Activated CD4-positive, CD25-positive, alpha-beta regulatory T cell (primary cell): Measurements from ENCODE around the gene KIRREL3.

ENCODE experiments used
- DNase-seq, 4 experiments: peaks; one replicate each; lab custom pipeline; 2025; lab: John Stamatoyannopoulos, UW

Gene KIRREL3

GRCh38 chr11:126599217-126599897 lies 401.2 kb downstream of the KIRREL3 start:
- no peak for DNase-seq

- DNase-seq: no peak
These were observed 402.0 kb downstream of the KIRREL3 start for GRCh38 chr11:126598344-126599216.

GRCh38 chr11:126597041-126597440 lies 403.5 kb downstream of the KIRREL3 start:
- no peak for DNase-seq

- DNase-seq: no peak
These were observed 404.1 kb downstream of the KIRREL3 start for GRCh38 chr11:126596474-126596873.

- DNase-seq: no peak
These were observed 405.0 kb downstream of the KIRREL3 start for GRCh38 chr11:126595560-126595959.

- DNase-seq: no peak
These were observed 405.6 kb downstream of the KIRREL3 start for GRCh38 chr11:126594921-126595367.

GRCh38 chr11:126592496-126593410 lies 407.8 kb downstream of the KIRREL3 start:
- DNase-seq: no peak

- DNase-seq: no peak
These were observed 408.5 kb downstream of the KIRREL3 start for GRCh38 chr11:126591966-126592489.

GRCh38 chr11:126589492-126589803 lies 411.1 kb downstream of the KIRREL3 start:
- DNase-seq: no peak

- no peak for DNase-seq
These were observed 411.7 kb downstream of the KIRREL3 start for GRCh38 chr11:126588630-126589491.

GRCh38 chr11:126587541-126587940 lies 413.0 kb downstream of the KIRREL3 start:
- DNase-seq: no peak

GRCh38 chr11:126585774-126586491 lies 414.6 kb downstream of the KIRREL3 start:
- no peak for DNase-seq

GRCh38 chr11:126585388-126585773 lies 415.2 kb downstream of the KIRREL3 start:
- DNase-seq: no peak

- no peak for DNase-seq
These were observed 416.8 kb downstream of the KIRREL3 start for GRCh38 chr11:126583594-126584427.

- DNase-seq: no peak
These were observed 417.5 kb downstream of the KIRREL3 start for GRCh38 chr11:126583101-126583500.

GRCh38 chr11:126581871-126582648 lies 418.5 kb downstream of the KIRREL3 start:
- no peak for DNase-seq

GRCh38 chr11:126578426-126578825 lies 422.1 kb downstream of the KIRREL3 start:
- DNase-seq: no peak

GRCh38 chr11:126578021-126578420 lies 422.5 kb downstream of the KIRREL3 start:
- no peak for DNase-seq

GRCh38 chr11:126575849-126576248 lies 424.7 kb downstream of the KIRREL3 start:
- DNase-seq: no peak
